ENCODE results near the gene NCR2.

DNA sequence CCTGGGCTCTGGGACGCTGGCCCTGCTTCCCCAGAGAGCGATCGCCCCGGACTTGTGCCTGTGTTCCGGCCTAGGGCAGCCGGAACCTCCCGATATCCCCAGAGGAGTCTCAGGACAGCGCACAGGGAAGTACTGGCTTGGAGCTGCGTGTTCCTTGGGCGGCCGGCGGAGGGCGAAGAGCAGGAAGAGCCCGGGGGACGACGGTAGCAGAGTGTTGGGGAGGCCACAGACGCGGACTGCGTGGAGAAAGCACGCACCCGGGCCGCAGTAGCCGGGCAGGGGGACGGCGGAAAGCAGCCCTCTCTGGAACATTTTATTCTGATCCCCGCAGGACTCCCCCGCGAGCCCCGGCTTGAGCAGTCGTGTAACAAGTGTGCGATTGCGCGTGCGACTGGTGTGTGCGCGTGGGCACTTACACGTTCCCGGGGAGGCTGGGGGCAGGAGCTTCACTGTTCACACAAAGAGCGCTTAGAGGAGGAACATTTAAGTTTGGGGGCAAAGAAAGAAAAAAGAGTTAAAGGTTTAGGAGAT lies 36.1 kb downstream of the NCR2 start:
- TF ChIP-seq, protein P1, sequence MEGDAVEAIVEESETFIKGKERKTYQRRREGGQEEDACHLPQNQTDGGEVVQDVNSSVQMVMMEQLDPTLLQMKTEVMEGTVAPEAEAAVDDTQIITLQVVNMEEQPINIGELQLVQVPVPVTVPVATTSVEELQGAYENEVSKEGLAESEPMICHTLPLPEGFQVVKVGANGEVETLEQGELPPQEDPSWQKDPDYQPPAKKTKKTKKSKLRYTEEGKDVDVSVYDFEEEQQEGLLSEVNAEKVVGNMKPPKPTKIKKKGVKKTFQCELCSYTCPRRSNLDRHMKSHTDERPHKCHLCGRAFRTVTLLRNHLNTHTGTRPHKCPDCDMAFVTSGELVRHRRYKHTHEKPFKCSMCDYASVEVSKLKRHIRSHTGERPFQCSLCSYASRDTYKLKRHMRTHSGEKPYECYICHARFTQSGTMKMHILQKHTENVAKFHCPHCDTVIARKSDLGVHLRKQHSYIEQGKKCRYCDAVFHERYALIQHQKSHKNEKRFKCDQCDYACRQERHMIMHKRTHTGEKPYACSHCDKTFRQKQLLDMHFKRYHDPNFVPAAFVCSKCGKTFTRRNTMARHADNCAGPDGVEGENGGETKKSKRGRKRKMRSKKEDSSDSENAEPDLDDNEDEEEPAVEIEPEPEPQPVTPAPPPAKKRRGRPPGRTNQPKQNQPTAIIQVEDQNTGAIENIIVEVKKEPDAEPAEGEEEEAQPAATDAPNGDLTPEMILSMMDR (IDR thresholded peaks at IDR 0.05 in 2 of 3, conservative IDR thresholded peaks at IDR 0.05 in 1 of 3; ENCODE audit: insufficient read depth in 2 of 3, low read depth in 1 of 3, low read length in 3 of 3), result no peak
- no peak for TF ChIP-seq ZNF239 (CRISPR knock-in tag; IDR thresholded peaks at IDR 0.05)
- TF ChIP-seq, protein P2, sequence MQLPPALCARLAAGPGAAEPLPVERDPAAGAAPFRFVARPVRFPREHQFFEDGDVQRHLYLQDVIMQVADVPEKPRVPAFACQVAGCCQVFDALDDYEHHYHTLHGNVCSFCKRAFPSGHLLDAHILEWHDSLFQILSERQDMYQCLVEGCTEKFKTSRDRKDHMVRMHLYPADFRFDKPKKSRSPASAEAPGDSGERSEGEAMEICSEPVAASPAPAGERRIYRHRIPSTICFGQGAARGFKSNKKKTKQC (CRISPR knock-in tag; IDR thresholded peaks at IDR 0.05), result no peak
